ENCODE data around the gene BSDC1. TPM values are rescaled to one million over a fixed set of nuclear protein-coding genes. Genes with fewer than 3 reads are reported as not detected.

The BSDC1 gene
- total and polyA plus RNA-seq, 2 of the 13 experiments (the other 11 are each of a cell fraction or from before 2014, with no cell fraction given) = 40.3 to 64.2 TPM

GRCh38 chr1:32335790-32336590 is 58.3 kb downstream of the BSDC1 start, which contains the start of gene MARCKSL1 (continued):
- TF ChIP-seq MYPOP (CRISPR knock-in tag; IDR thresholded peaks at IDR 0.05) (peak; percentile 53; the same call in 1 of the 2 replicates), ZNF367 (CRISPR knock-in tag; IDR thresholded peaks at IDR 0.05; ENCODE audit: borderline replicate concordance) (peak; percentile 98; the same call in 1 of the 2 replicates), ZNF780A (CRISPR knock-in tag; IDR thresholded peaks at IDR 0.05) (no peak), MIER3 (CRISPR knock-in tag; IDR thresholded peaks at IDR 0.05; ENCODE audit: borderline replicate concordance) (no peak), ZNF792 (CRISPR knock-in tag; IDR thresholded peaks at IDR 0.05) (no peak), SALL1 (CRISPR knock-in tag; IDR thresholded peaks at IDR 0.05) (peak; percentile 61; the same call in 1 of the 2 replicates), IKZF4 (CRISPR knock-in tag; IDR thresholded peaks at IDR 0.05; ENCODE audit: borderline replicate concordance, low read depth, not compliant biosample characterization) (no peak), PHF21A (CRISPR knock-in tag; IDR thresholded peaks at IDR 0.05) (no peak), KDM1A (CRISPR knock-in tag; IDR thresholded peaks at IDR 0.05) (0 out of 2 replicates have a peak, but pooled peaks have one; percentile 31), ZNF652 (CRISPR knock-in tag; IDR thresholded peaks at IDR 0.05; ENCODE audit: borderline replicate concordance, low read depth) (no peak), ZNF530 (CRISPR knock-in tag; IDR thresholded peaks at IDR 0.05; ENCODE audit: low read depth) (no peak), CAMTA2 (CRISPR knock-in tag; IDR thresholded peaks at IDR 0.05; ENCODE audit: borderline replicate concordance) (0 out of 2 replicates have a peak, but pooled peaks have one; percentile 18), MEIS2 (CRISPR knock-in tag; IDR thresholded peaks at IDR 0.05) (no peak; the same call in 1 of the 2 replicates), SP4 (CRISPR knock-in tag; IDR thresholded peaks at IDR 0.05) (peak; percentile 70), KLF6 (CRISPR knock-in tag; IDR thresholded peaks at IDR 0.05) (peak; percentile 85), ZNF878 (CRISPR knock-in tag; IDR thresholded peaks at IDR 0.05) (peak; percentile 56; the same call in 1 of the 2 replicates), CCDC6 (CRISPR knock-in tag; IDR thresholded peaks at IDR 0.05) (no peak), ZNF644 (CRISPR knock-in tag; IDR thresholded peaks at IDR 0.05; ENCODE audit: low read depth) (no peak), ZNF275 (CRISPR knock-in tag; IDR thresholded peaks at IDR 0.05; ENCODE audit: borderline replicate concordance) (peak; percentile 31; the same call in 1 of the 2 replicates), BHLHE40 (IDR thresholded peaks at IDR 0.05; ENCODE audit: low read length) (no peak), ZNF816 (CRISPR knock-in tag; IDR thresholded peaks at IDR 0.05; ENCODE audit: borderline replicate concordance) (no peak), ZNF431 (CRISPR knock-in tag; IDR thresholded peaks at IDR 0.05; ENCODE audit: borderline replicate concordance, low read depth) (no peak), ZNF737 (CRISPR knock-in tag; IDR thresholded peaks at IDR 0.05; ENCODE audit: borderline replicate concordance) (no peak), CBX5 (CRISPR knock-in tag; IDR thresholded peaks at IDR 0.05; ENCODE audit: borderline replicate concordance) (no peak), THAP11 (CRISPR knock-in tag; IDR thresholded peaks at IDR 0.05) (peak; percentile 33; the same call in 1 of the 2 replicates), CBX2 (IDR thresholded peaks at IDR 0.05; ENCODE audit: low read depth, low read length) (no peak), CBX2 (CRISPR knock-in tag; IDR thresholded peaks at IDR 0.05; ENCODE audit: low read depth) (no peak), SPEN (CRISPR knock-in tag; IDR thresholded peaks at IDR 0.05; ENCODE audit: low read depth) (0 out of 2 replicates have a peak, but pooled peaks have one; percentile 39), SSRP1 (CRISPR knock-in tag; IDR thresholded peaks at IDR 0.05) (no peak), ELF4 (CRISPR knock-in tag; IDR thresholded peaks at IDR 0.05; ENCODE audit: borderline replicate concordance) (no peak)

All from HepG2 (cell line).